ENCODE data around the gene STAG2.

GRCh38 chrX:124086411-124086810 is 124.9 kb downstream of the STAG2 start:
- TF ChIP-seq CTCF (conservative IDR thresholded peaks at IDR 0.05; ENCODE audit: low read depth, low read length) (no peak), EZH2 (IDR thresholded peaks at IDR 0.05; ENCODE audit: low read length, unreplicated experiment) (no peak)
